ENCODE results near the gene RPL5.

The RPL5 gene

GRCh38 chr1:92784639-92785500 is 47.0 kb upstream of the RPL5 start, which contains the start of gene EVI5 (continued):
- TF ChIP-seq ZNF449 (tag by site-specific recombination; IDR thresholded peaks at IDR 0.05) (peak; percentile 86), ZNF366 (tag by site-specific recombination; conservative IDR thresholded peaks at IDR 0.05) (peak; percentile 90), ZNF623 (tag by site-specific recombination; IDR thresholded peaks at IDR 0.05) (0 out of 2 replicates have a peak, but pooled peaks have one; percentile 15), ZNF639 (tag by site-specific recombination; IDR thresholded peaks at IDR 0.05) (no peak), ZSCAN30 (tag by site-specific recombination; IDR thresholded peaks at IDR 0.05) (peak; percentile 87), ZNF501 (tag by site-specific recombination; IDR thresholded peaks at IDR 0.05) (peak; percentile 81), ZEB2 (tag by site-specific recombination; IDR thresholded peaks at IDR 0.05) (peak; percentile 69; the same call in 1 of the 2 replicates), ZNF184 (tag by site-specific recombination; IDR thresholded peaks at IDR 0.05) (no peak), KLF10 (tag by site-specific recombination; IDR thresholded peaks at IDR 0.05) (peak; percentile 92), ZNF10 (tag by site-specific recombination; IDR thresholded peaks at IDR 0.05) (peak; percentile 94), ZNF580 (tag by site-specific recombination; IDR thresholded peaks at IDR 0.05) (peak; percentile 64), ZNF398 (tag by site-specific recombination; IDR thresholded peaks at IDR 0.05) (peak; percentile 6), HOXC10 (CRISPR knock-in tag; IDR thresholded peaks at IDR 0.05) (0 out of 2 replicates have a peak, but pooled peaks have one; percentile 67), YY1 (tag by site-specific recombination; IDR thresholded peaks at IDR 0.05) (peak; percentile 55; the same call in 1 of the 2 replicates), ZNF660 (tag by site-specific recombination; IDR thresholded peaks at IDR 0.05) (peak; percentile 68), ZNF24 (tag by site-specific recombination; IDR thresholded peaks at IDR 0.05) (peak; percentile 67; the same call in 1 of the 2 replicates), ZNF600 (tag by site-specific recombination; IDR thresholded peaks at IDR 0.05) (peak; percentile 52), ZSCAN23 (tag by site-specific recombination; IDR thresholded peaks at IDR 0.05) (no peak), ZNF2 (tag by site-specific recombination; IDR thresholded peaks at IDR 0.05) (peak; percentile 56), ZNF132 (tag by site-specific recombination; IDR thresholded peaks at IDR 0.05; ENCODE audit: borderline replicate concordance) (no peak), BCL11B (tag by site-specific recombination; IDR thresholded peaks at IDR 0.05; ENCODE audit: low read depth) (no peak), MYNN (tag by site-specific recombination; IDR thresholded peaks at IDR 0.05; ENCODE audit: borderline replicate concordance) (peak; percentile 85), ZNF426 (tag by site-specific recombination; IDR thresholded peaks at IDR 0.05) (no peak), ZNF76 (tag by site-specific recombination; IDR thresholded peaks at IDR 0.05; ENCODE audit: borderline replicate concordance, low read depth) (peak; percentile 60; the same call in 1 of the 2 replicates), SP7 (tag by site-specific recombination; IDR thresholded peaks at IDR 0.05) (peak; percentile 18)
